ENCODE results near the gene SMARCA2. TPM values are rescaled to one million over a fixed set of nuclear protein-coding genes. Genes with fewer than 3 reads are reported as not detected.

The SMARCA2 gene
- total RNA-seq, 6 experiments from 2014 or later, result 73.2 to 113 (median 96.6) TPM

DNA sequence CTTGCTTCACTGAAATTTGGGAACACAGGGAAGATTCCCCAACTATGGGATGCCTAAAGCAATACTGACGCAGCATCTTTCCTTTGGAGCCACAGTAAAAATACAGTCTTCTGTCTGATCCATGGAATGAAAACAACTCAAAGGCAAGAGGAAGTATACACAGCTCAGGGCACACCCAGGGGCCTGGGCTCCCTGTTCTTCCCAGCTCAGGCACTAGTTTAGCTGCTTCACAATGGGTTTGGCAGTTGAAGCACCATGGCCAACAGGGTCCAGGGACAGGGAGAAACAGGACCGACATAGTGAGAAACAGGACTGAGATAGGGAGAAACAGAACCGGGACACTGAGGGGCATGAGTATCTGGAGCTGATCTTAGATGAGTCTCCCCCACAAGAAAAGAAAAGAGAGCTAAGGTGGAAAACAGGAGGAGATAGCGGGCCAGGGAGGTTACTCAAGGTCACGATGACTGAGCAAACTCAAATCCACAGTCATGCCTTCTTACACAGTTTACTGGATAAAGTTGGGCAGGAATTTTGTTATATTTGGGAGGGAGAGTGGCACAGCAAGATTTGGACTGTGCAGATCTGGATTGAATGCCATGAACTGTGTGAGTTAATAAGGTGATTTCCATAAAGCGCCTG lies 198.8 kb downstream of the SMARCA2 start:
- no peak overlapping the region for H3K4me3 Mint-ChIP-seq
- no peaks in the 10 kb centered on the region for H3K9me3 Mint-ChIP-seq
- TF ChIP-seq, protein P1, sequence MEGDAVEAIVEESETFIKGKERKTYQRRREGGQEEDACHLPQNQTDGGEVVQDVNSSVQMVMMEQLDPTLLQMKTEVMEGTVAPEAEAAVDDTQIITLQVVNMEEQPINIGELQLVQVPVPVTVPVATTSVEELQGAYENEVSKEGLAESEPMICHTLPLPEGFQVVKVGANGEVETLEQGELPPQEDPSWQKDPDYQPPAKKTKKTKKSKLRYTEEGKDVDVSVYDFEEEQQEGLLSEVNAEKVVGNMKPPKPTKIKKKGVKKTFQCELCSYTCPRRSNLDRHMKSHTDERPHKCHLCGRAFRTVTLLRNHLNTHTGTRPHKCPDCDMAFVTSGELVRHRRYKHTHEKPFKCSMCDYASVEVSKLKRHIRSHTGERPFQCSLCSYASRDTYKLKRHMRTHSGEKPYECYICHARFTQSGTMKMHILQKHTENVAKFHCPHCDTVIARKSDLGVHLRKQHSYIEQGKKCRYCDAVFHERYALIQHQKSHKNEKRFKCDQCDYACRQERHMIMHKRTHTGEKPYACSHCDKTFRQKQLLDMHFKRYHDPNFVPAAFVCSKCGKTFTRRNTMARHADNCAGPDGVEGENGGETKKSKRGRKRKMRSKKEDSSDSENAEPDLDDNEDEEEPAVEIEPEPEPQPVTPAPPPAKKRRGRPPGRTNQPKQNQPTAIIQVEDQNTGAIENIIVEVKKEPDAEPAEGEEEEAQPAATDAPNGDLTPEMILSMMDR (IDR thresholded peaks at IDR 0.05), result no peak
- H3K27me3 Mint-ChIP-seq (ENCODE audit: insufficient read depth), result no peaks in the 10 kb centered on the region; the same call in 1 of the 2 replicates
- H3K36me3 Mint-ChIP-seq (ENCODE audit: low read depth), result no peaks in the 10 kb centered on the region
- no peak for DNase-seq
- H3K27ac Mint-ChIP-seq, result no peak overlapping the region
- H3K4me1 Mint-ChIP-seq (ENCODE audit: low read depth), result peaks cover 22% of the 10 kb centered on the region

DNA sequence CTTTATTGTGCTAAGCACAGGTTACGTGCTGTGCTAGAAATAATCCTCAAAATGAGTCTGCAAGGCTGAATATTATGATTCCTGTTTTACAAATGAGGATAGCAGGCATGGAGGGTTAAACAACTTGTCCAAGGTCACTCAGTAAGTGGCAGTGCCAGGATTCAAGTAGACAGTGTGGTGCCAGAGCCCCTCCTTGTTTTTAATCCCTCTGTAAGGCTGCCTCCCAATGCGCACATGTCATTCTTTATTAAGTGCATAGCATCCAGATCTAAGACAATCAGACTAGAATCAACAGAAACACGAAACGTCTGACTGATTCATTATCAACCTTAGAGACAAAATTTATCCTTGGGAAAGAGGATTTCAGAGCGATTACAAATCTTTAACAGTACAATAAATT lies 199.6 kb downstream of the SMARCA2 start:
- TF ChIP-seq, protein P1 (IDR thresholded peaks at IDR 0.05), result no peak
- Mint-ChIP-seq H3K4me1 (ENCODE audit: low read depth) (peaks cover 17% of the 10 kb centered on the region), H3K36me3 (ENCODE audit: low read depth) (no peaks in the 10 kb centered on the region), H3K27me3 (ENCODE audit: insufficient read depth) (no peaks in the 10 kb centered on the region; the same call in 1 of the 2 replicates), H3K27ac (no peak overlapping the region), H3K9me3 (no peaks in the 10 kb centered on the region), H3K4me3 (no peak overlapping the region)
- DNase-seq, result no peak

DNA sequence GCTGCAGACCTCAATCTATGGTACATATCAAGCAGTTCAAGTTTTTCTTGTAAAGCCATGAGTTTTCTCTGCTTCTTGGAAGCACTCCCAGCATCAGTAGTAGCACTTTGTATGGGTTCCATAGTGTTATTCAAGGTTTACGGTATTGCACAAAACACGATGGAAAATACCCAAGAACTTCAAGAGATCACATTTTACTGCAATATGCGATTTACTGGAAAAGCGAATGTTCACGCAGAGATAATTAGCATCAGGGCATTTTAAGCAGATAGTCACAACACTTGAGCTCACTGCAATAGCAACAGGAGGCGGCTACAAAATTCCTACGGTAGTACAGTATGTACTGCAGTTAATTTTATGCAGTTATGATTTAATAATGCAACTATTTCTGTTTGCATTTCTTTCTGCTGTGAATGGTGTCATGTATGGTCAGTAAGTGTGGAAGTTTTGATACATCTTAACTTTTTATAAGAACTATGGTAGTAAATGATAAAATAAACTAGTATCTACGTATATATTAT lies 200.8 kb downstream of the SMARCA2 start:
- no peak for DNase-seq
- Mint-ChIP-seq H3K4me3 (no peak overlapping the region), H3K27ac (no peak overlapping the region), H3K4me1 (ENCODE audit: low read depth) (peaks cover 18% of the 10 kb centered on the region), H3K36me3 (ENCODE audit: low read depth) (peaks cover 2% of the 10 kb centered on the region; the same call in 1 of the 2 replicates), H3K9me3 (no peaks in the 10 kb centered on the region), H3K27me3 (ENCODE audit: insufficient read depth) (no peaks in the 10 kb centered on the region; the same call in 1 of the 2 replicates)
- TF ChIP-seq, protein P1 (IDR thresholded peaks at IDR 0.05), result no peak

DNA sequence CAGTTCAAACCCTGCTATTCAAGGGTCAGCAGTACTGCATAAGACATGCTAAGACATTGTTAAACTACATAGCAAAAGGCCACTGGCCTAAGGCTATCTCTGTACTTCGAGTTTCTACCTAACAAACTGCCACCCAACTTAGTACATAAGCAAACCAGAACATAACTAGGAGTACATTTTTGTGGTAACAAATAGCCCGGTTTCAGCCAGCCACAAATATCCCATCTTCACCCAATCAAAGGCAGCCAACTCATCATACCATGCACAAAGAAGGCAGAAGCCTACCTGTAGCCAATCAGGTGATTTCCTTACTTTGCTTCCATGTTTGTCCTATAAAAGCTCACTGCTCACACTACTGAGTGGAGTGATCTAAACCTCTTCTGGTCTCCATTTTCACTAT lies 201.4 kb downstream of the SMARCA2 start:
- Mint-ChIP-seq H3K4me1 (ENCODE audit: low read depth) (peaks cover 18% of the 10 kb centered on the region), H3K27ac (no peak overlapping the region), H3K36me3 (ENCODE audit: low read depth) (peaks cover 7% of the 10 kb centered on the region; the same call in 1 of the 2 replicates), H3K27me3 (ENCODE audit: insufficient read depth) (no peaks in the 10 kb centered on the region; the same call in 1 of the 2 replicates), H3K9me3 (peaks cover 5% of the 10 kb centered on the region; the same call in 1 of the 2 replicates), H3K4me3 (no peak overlapping the region)
- peak; percentile 60 for DNase-seq
- TF ChIP-seq, protein P1 (IDR thresholded peaks at IDR 0.05), result no peak

DNA sequence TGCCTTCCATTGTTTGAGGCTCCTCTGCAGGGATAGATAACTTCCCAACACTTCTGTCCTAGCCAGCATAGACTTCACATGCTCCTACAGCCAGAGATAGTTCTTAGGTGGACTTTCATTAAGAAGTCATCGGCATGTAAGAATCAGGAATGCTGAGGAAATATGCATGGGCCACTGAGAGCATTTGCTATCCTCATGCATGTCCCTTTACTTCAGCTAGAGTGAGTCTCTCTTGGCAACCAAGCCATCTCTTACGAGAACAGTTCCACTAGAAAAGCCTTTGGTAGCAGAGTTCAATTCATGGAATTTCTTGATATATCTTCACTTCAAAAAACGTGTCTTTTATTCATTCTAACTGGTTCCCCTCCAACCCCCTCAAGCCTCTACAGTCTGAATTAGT lies 202.4 kb downstream of the SMARCA2 start:
- no peaks in the 10 kb centered on the region; the same call in none of the 2 replicates for H3K27me3 Mint-ChIP-seq (ENCODE audit: insufficient read depth)
- peaks cover 18% of the 10 kb centered on the region for H3K4me1 Mint-ChIP-seq (ENCODE audit: low read depth)
- TF ChIP-seq, protein P1 (IDR thresholded peaks at IDR 0.05), result no peak
- no peak for DNase-seq
- no peak overlapping the region for H3K27ac Mint-ChIP-seq
- H3K36me3 Mint-ChIP-seq (ENCODE audit: low read depth), result peaks cover 7% of the 10 kb centered on the region; the same call in 1 of the 2 replicates
- H3K9me3 Mint-ChIP-seq, result peaks cover 5% of the 10 kb centered on the region; the same call in 1 of the 2 replicates
- no peak overlapping the region for H3K4me3 Mint-ChIP-seq

Measured in HFFc6 (cell line).